GM06990 (cell line): ENCODE measurements around the gene GJC2.

ENCODE experiments used
- DNase-seq: peaks from one replicate; pipeline ENCODE4 v3.0.0-alpha.2; 2011; ENCODE audit not compliant: insufficient read length; ENCODE audit errors: extremely low read depth
- H3K27me3 ChIP-seq: replicated peaks from 2 replicates; pipeline ENCODE4 v1.6.0; 2011; ENCODE audit warnings: low read length; ENCODE audit not compliant: control insufficient read depth, insufficient read depth
- H3K36me3 ChIP-seq: 2 replicates; pipeline ENCODE4 v1.5.1; 2011; ENCODE audit warnings: low read length; ENCODE audit not compliant: control insufficient read depth, insufficient read depth
- H3K4me3 ChIP-seq: replicated peaks from 2 replicates; pipeline ENCODE4 v1.5.1; 2011; ENCODE audit warnings: low read depth, mild to moderate bottlenecking, control low read depth, low read length
- TF ChIP-seq, protein P1 (sequence below): IDR thresholded peaks from 2 replicates; pipeline ENCODE4 v1.5.1; 2011; ENCODE audit warnings: low read length, control low read depth, mild to moderate bottlenecking, inconsistent platforms; ENCODE audit not compliant: insufficient read depth, poor library complexity, severe bottlenecking

GJC2 gene

DNA sequence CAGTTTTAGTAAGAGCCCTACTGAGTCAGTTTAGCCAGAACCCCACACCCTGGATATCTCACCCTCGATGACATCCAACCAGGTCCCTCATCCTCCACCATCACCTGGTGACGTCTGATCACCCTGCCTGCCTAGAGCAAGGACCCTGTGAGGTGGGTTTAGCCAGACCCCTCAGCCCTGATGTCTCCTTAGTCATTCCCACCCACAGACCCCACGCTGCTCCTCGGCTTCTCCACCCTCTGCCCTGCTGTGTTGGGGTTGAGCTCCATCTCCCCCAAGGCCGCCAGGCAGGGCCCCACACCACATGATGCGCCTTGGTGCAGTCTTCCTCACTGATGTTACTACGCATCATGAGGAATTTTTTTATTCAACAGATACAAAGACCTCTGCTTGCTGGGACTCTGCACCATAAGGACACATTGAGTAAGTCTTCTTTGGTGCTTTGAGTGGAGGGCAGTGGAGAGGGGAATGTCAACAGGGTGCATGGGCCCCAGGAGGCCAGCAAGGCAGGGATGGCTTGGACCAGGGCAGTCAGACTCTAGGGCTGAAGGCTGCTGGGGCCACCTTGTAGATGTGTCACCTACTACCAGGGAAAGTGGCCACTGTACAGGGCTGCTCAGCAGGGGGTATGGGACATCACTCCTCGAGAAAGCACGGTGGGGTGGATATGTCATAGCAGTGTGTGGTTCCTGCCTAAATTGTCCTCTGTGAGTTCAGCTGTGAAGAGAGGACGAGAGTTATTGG lies 14.2 kb downstream of the GJC2 start:
- Histone ChIP-seq H3K36me3 (no peaks in the 10 kb centered on the region; the same call in 1 of the 2 replicates), H3K4me3 (no peak overlapping the region), H3K27me3 (no peaks in the 10 kb centered on the region)
- TF ChIP-seq, protein P1, sequence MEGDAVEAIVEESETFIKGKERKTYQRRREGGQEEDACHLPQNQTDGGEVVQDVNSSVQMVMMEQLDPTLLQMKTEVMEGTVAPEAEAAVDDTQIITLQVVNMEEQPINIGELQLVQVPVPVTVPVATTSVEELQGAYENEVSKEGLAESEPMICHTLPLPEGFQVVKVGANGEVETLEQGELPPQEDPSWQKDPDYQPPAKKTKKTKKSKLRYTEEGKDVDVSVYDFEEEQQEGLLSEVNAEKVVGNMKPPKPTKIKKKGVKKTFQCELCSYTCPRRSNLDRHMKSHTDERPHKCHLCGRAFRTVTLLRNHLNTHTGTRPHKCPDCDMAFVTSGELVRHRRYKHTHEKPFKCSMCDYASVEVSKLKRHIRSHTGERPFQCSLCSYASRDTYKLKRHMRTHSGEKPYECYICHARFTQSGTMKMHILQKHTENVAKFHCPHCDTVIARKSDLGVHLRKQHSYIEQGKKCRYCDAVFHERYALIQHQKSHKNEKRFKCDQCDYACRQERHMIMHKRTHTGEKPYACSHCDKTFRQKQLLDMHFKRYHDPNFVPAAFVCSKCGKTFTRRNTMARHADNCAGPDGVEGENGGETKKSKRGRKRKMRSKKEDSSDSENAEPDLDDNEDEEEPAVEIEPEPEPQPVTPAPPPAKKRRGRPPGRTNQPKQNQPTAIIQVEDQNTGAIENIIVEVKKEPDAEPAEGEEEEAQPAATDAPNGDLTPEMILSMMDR = no peak
- DNase-seq = peak; percentile 9

DNA sequence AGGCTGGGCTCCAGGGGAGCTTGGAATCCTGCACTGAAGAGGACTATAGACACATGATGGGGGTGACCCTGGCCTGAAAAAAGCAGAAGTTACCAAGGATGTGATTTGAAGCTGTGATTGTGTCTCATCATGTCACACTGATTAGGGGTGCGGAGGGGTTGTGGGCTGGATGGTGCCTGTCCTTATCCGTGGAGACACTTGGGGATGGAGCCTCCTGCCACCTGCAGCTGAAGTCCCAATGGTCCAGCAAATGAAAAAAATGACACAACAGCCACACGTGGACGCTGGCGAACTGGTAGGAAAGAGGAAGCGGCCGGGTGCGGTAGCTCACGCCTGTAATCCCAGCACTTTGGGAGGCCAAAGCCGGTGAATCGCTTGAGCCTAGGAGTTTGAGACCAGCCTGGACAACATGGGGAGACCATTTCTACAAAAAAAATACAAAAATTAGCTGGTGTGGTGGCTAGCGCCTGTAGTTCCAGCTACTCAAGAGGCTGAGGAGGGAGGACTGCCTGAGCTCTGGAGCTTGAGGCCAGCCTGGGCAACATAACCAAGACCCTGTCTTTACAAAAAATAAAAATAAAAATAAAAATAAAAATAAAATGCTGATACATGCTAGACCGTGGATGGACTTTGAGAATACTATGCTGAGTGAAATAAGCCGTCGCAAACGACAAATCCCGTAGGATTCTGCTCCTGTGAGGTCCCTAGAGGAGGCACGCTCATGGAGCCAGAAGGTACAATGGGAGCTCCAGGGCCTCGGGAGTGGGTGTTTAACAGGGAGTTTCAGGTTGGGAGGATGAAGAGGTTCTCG lies 15.0 kb downstream of the GJC2 start:
- Histone ChIP-seq H3K36me3 (no peaks in the 10 kb centered on the region; the same call in 1 of the 2 replicates), H3K4me3 (peak overlapping the region; percentile 75), H3K27me3 (no peaks in the 10 kb centered on the region)
- peak; percentile 10 for DNase-seq
- TF ChIP-seq, protein P1 = no peak

DNA sequence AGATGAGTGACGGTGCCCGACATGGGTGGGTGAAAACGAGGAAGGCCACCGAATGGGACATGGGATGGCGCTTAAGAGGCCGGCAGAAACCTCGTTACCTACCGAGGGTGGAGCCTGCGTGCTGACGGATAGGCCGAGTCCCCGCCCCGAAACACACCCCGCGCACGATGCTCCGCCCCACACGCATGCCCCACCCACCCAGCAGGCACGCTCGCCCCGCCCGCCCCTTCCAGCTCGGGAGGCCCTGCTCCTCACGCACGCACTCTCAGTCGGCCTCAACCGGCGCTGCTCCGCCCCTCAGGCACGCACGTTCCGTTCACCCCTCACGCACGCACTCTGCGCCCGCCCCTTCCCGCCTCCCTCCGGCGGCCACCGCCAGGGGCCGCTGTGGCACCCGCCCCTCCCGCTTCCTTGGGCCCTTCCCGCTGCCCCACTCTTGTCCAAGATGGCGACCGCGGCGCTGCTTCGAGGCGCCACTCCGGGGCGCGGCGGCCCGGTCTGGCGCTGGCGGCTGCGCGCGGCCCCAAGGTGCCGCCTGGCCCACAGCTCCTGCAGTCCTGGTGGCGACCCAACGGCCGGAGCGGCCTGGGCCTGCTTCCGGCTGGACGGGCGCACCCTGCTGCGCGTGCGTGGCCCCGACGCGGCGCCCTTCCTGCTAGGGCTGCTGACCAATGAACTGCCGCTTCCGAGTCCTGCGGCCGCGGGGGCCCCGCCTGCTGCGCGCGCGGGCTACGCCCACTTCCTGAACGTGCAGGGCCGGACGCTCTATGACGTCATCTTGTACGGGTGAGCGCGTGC lies 15.8 kb downstream of the GJC2 start, which contains the start of gene IBA57:
Gene IBA57, plus strand, starts transcription at position 433 of the 798 bp plus-strand sequence. Its CDS starts 13 bp downstream, at position 446.
- Histone ChIP-seq H3K27me3 (no peaks in the 10 kb centered on the region), H3K4me3 (peak within 1 kb of the TSS; percentile 87), H3K36me3 (no peaks in the 10 kb centered on the region; the same call in 1 of the 2 replicates)
- DNase-seq = peak; percentile 99
- TF ChIP-seq, protein P1 = peak; percentile 83

DNA sequence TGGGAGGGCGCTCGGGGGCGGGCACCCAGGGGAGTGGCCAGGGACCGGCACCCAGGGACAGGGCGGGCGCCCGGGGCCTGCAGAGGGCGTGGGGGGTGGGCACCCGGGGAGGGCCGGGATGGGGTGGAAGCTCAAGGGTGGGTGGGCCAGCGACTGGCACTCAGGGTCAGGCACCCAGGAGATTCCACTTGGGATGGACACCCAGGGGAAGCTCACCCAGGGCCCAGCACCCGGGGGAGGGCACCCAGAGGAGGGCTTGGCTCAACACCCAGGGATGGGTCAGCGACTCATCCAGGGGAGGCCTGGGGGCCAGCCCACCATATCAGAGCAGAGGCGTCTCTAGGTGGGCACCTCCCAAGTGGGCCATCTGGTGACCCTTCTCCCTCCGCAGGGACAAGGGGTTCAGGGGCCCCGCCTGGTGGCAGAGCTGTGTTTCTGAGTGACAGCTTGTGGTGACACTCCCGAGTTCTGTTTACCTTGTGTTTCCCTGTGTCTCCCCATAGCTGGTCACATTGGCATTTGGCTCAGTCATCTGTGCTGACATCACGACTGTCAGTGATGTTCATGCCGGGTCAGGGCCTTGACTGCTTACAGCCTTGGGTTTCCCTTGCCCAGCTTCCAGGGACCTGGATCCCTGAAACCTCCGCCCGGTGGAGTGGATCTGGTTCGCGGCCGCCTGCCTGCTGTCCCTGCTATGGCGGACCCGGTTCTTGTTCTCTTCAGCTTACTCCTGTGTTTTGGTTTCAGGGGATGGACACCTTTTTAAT lies 16.6 kb downstream of the GJC2 start:
- H3K27me3 ChIP-seq = no peaks in the 10 kb centered on the region
- H3K36me3 ChIP-seq = no peaks in the 10 kb centered on the region; the same call in none of the 2 replicates
- TF ChIP-seq, protein P1 = peak; percentile 56
- no peak for DNase-seq
- peak overlapping the region; percentile 87 for H3K4me3 ChIP-seq

DNA sequence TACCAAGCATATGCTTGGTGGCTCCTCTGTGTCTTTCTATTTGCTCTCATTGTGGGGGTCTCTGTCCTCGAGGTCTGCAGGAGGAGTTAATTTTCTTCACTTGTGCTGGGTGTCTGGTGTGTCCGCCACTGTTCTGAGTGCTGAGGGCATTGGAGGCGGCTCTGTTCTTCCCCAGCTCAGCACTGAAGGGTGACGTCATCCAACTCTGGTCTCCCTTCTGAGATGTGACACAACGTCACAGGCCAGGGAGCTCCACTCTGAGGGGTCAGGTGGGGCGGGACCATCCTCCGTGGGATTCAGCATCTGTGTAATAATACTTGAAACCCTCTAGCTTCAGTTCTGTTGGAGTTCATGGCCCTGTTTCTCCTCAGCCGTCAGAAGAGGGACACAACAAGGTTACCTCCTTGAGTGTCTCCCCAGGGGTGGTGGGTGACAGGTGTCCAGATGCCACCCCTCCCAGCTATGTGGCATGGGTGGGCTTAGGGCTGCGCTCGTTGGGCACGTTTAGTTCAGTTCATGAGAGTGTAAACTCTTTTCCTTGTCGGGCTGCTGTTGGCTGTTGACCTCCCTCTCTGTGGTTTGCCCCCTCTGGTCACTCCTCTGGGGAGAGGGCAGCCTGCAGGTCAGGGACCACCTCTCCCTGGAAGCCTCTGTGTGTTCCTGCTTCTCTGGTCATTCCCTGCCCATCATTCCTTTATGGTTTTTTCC lies 19.0 kb downstream of the GJC2 start:
- no peak overlapping the region for H3K4me3 ChIP-seq
- H3K36me3 ChIP-seq = no peaks in the 10 kb centered on the region; the same call in none of the 2 replicates
- no peaks in the 10 kb centered on the region for H3K27me3 ChIP-seq
- TF ChIP-seq, protein P1 = no peak
- DNase-seq = no peak
